GM12878 (cell line): ENCODE measurements around the gene SLC16A10. TPM values are rescaled to one million over a fixed set of nuclear protein-coding genes. Genes with fewer than 3 reads are reported as not detected.
"Not testable (repeated sequence)": the region's sequence is repeated elsewhere in the genome, so short reads cannot be mapped to it uniquely, and the experiment has no call there.

Experiments used
- ATAC-seq: fragments of 200-7000 bp; cut with Tn5 transposase; 3 replicates; pipeline ENCODE4 v1.9.1; 2020; ENCODE audit warnings: mild to moderate bottlenecking, moderate library complexity
- BruUV-seq: library from RNA; stranded (reverse); fragments of 400-500 nt; replicated peaks from 2 replicates; lab custom pipeline; 2021; lab: Mats Ljungman, UMichigan
- CTCF ChIA-PET: fragments of 300-600 bp; sonication (Branson Sonifier 250); formaldehyde crosslinking; extraction: SDS; loops from one replicate; lab custom pipeline; 2021; ENCODE audit warnings: inconsistent platforms; lab: Yijun Ruan, JAX
- POLR2A ChIA-PET: fragments of 350-600 bp; formaldehyde crosslinking; extraction: SDS; loops from one replicate; lab custom pipeline; 2021; ENCODE audit warnings: inconsistent platforms; lab: Charles Lee
- RAD21 ChIA-PET: fragments of 300-600 bp; sonication (Branson Sonifier 250); formaldehyde crosslinking; loops from one replicate; lab custom pipeline; 2023; ENCODE audit warnings: antibody characterized with exemption; ENCODE audit not compliant: unreplicated experiment; lab: Charles Lee
- SMC1A ChIA-PET: fragments of 300-600 bp; sonication (Branson Sonifier 250); formaldehyde crosslinking; loops from one replicate; lab custom pipeline; 2023; ENCODE audit not compliant: unreplicated experiment, uncharacterized antibody; lab: Charles Lee
- DNase-seq: peaks from one replicate; pipeline ENCODE4 v3.0.0-alpha.2; 2011; ENCODE audit warnings: low read depth, low spot score
- FAIRE-seq: peaks from 3 replicates; lab custom pipeline; 2011; peaks lifted over from hg19 to GRCh38; lab: Jason Lieb, UNC
- H2AFZ ChIP-seq: 2 replicates; pipeline ENCODE4 v1.6.0; 2011; ENCODE audit warnings: low read depth, low read length, control low read depth; ENCODE audit not compliant: control insufficient read depth
- H3K27ac ChIP-seq: 2 replicates; pipeline ENCODE4 v1.5.1; 2011; ENCODE audit warnings: control low read depth; ENCODE audit not compliant: control insufficient read depth, insufficient read depth
- H3K27me3 ChIP-seq, 2 experiments: replicated peaks in 1 of 2; 2 replicates each; pipeline versions ENCODE4 v1.6.0 to v1.6.1; 2011; ENCODE audit warnings: low read length in 1 of 2; ENCODE audit not compliant: control insufficient read depth in 2 of 2, insufficient read depth in 2 of 2
- H3K36me3 ChIP-seq, 2 experiments: 2 replicates each; pipeline ENCODE4 v1.5.1; 2011; ENCODE audit warnings: low read length in 1 of 2; ENCODE audit not compliant: control insufficient read depth in 2 of 2, insufficient read depth in 2 of 2
- H3K4me1 ChIP-seq: 2 replicates; pipeline ENCODE4 v1.6.1; 2011; ENCODE audit warnings: mild to moderate bottlenecking, low read length, moderate library complexity, mixed read lengths; ENCODE audit not compliant: control insufficient read depth, insufficient read depth
- H3K4me2 ChIP-seq: 2 replicates; pipeline ENCODE4 v1.6.0; 2011; ENCODE audit warnings: control low read depth; ENCODE audit not compliant: control insufficient read depth, insufficient read depth
- H3K4me3 ChIP-seq: fragments of 200-600 bp; sonication (generic); 2 replicates; pipeline ENCODE4 v1.5.1; 2016
- H3K79me2 ChIP-seq: 2 replicates; pipeline ENCODE4 v1.6.0; 2011; ENCODE audit warnings: low read length; ENCODE audit not compliant: control insufficient read depth, insufficient read depth
- H3K9ac ChIP-seq: 2 replicates; pipeline ENCODE4 v1.8.0; 2011; ENCODE audit warnings: low read length, control low read depth, mixed read lengths; ENCODE audit not compliant: control insufficient read depth, insufficient read depth
- H3K9me3 ChIP-seq: replicated peaks from 3 replicates; pipeline ENCODE4 v1.5.1; 2011; ENCODE audit warnings: mild to moderate bottlenecking, low read length; ENCODE audit not compliant: control insufficient read depth, insufficient read depth
- H4K20me1 ChIP-seq: 2 replicates; pipeline ENCODE4 v1.6.0; 2011; ENCODE audit not compliant: control insufficient read depth, insufficient read depth
- BMI1 ChIP-seq: fragments of 450-650 bp; IDR thresholded peaks from 2 replicates; pipeline ENCODE4 v1.6.1; 2016; ENCODE audit warnings: mild to moderate bottlenecking, moderate library complexity, borderline replicate concordance
- DPF2 ChIP-seq: fragments of 450-650 bp; IDR thresholded peaks from 2 replicates; pipeline ENCODE4 v1.6.1; 2017; ENCODE audit warnings: mild to moderate bottlenecking
- HDAC2 ChIP-seq: fragments of 200-600 bp; sonication (generic); IDR thresholded peaks from 2 replicates; pipeline ENCODE4 v1.6.1; 2017
- KLF5 ChIP-seq: fragments of 450-650 bp; IDR thresholded peaks from 2 replicates; pipeline ENCODE4 v1.6.1; 2014; ENCODE audit warnings: mild to moderate bottlenecking; ENCODE audit not compliant: partially characterized antibody
- MXI1 ChIP-seq: fragments of 150-350 bp; IDR thresholded peaks from 2 replicates; pipeline ENCODE4 v1.6.1; 2011; ENCODE audit warnings: low read depth, mild to moderate bottlenecking, inconsistent platforms, low read length, improper control_type of control experiment
- MYC ChIP-seq: IDR thresholded peaks from 2 replicates; pipeline ENCODE4 v1.6.1; 2011; ENCODE audit warnings: mild to moderate bottlenecking, low read length, moderate library complexity, inconsistent platforms; ENCODE audit not compliant: insufficient read depth, insufficient replicate concordance, insufficient read length, severe bottlenecking
- SIX5 ChIP-seq: IDR thresholded peaks from 2 replicates; pipeline ENCODE4 v1.6.1; 2011; ENCODE audit warnings: mild to moderate bottlenecking, low read depth, low read length, moderate library complexity; ENCODE audit not compliant: severe bottlenecking
- WGBS: methylation state at CpG from one replicate; pipeline ENCODE4 v1.1.6; 2016; ENCODE audit warnings: low lambda C conversion rate; ENCODE audit not compliant: insufficient replicate concordance, insufficient coverage; ENCODE audit errors: missing lambda C conversion rate; 5-methylcytosine and 5-hydroxymethylcytosine counted together
- in situ Hi-C: fragments of 300-500 bp; cut with MboI; formaldehyde crosslinking; loops from 9 replicates; pipeline ENCODE4 v1.14.3; 2018; ENCODE audit warnings: mixed read lengths
- intact Hi-C: fragments of 100-400 bp; cut with micrococcal nuclease; formaldehyde crosslinking; loops from one replicate; pipeline ENCODE4 v1.14.2; 2022; ENCODE audit not compliant: unreplicated experiment
- polyA plus RNA-seq, 11 experiments: library from polyadenylated mRNA; depleted of rRNA in 4 of 11; unstranded in 6 of 11; stranded (reverse) in 5 of 11; fragments of >200 nt; fragmentation: Nextera tagmentation in 4 of 11; fragmentation: Illumina TruSeq in 1 of 11; extraction: Ambion mirVana in 4 of 11; extraction: Trizol in 1 of 11; gene quantifications; 1 replicate in 1 of 11; 2 replicates in 10 of 11; pipeline versions ENCODE4 v1.2.1 to v1.2.3, GENCODE V29; 2011 to 2016; ENCODE audit warnings: inconsistent platforms in 2 of 11, missing spikeins in 2 of 11, low read depth in 1 of 11
- total RNA-seq, 4 experiments: library from RNA; depleted of rRNA in 3 of 4; stranded (reverse); fragments of >200 nt in 3 of 4; fragmentation: Illumina TruSeq in 1 of 4; extraction: Trizol in 1 of 4; gene quantifications; 2 replicates each; pipeline versions ENCODE4 v1.2.1 to v1.2.3, GENCODE V29; 2013 to 2021

The SLC16A10 gene
- total and polyA plus RNA-seq, 10 of the 15 experiments (the other 5 are each of a cell fraction or from before 2014, with no cell fraction given): 2.3 to 19.0 (median 8.0) TPM

DNA sequence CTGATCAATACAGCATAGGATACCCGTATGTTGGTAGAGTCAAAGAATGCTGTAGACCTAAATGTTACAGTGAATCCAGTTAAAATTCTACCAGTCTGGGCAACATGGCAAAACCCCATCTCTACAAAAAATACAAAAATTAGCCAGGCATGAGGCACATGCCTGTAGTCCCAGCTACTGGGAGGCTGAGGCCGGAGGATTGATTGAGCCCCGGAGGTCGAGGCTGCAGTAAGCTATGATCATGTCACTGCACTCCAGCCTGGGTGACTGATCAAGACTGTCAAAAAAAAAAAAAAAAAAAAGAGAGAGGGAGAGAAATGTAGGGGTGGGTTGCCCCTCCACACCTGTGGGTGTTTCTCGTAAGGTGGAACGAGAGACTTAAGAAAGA is 167.5 kb downstream of the SLC16A10 start:
- in situ Hi-C loops (loop anchor here (5.0 kb wide), 2 partner anchors 388 to 793 kb away; no protein-coding TSS in a partner anchor), intact Hi-C loops (loop anchor here (5.0 to 10.0 kb wide), 2 partner anchors 78 to 350 kb away; partner anchors contain the start of gene TRAF3IP2)
- Histone ChIP-seq H3K4me1 (no peaks in the 10 kb centered on the region), H3K27ac (no peak overlapping the region), H3K9me3 (no peaks in the 10 kb centered on the region), H3K79me2 (peaks cover 6% of the 10 kb centered on the region), H3K27me3 (no peaks in the 10 kb centered on the region), H3K4me3 (no peak overlapping the region), H3K9ac (no peak overlapping the region), H4K20me1 (no peaks in the 10 kb centered on the region), H3K4me2 (no peak overlapping the region), H3K36me3 (no peaks in the 10 kb centered on the region), H2AFZ (no peak overlapping the region)
- DNase-seq (no peak), ATAC-seq (no peak), FAIRE-seq (no peak)
- no peak for TF ChIP-seq KLF5
- TF ChIP-seq MXI1: no peak
- no peak for TF ChIP-seq SIX5
- no peak for TF ChIP-seq MYC
- TF ChIP-seq BMI1: no peak
- TF ChIP-seq DPF2: no peak
- no peak for TF ChIP-seq HDAC2
- POLR2A ChIA-PET: interaction anchor here (0.7 kb wide), 1 partner anchor 197 kb away, joined by 4 read pairs; no protein-coding TSS in a partner anchor
- RAD21 ChIA-PET: interaction anchor here (0.6 kb wide), 1 partner anchor 226 kb away, joined by 3 read pairs; no protein-coding TSS in a partner anchor
- CTCF ChIA-PET: interaction anchor here (0.6 kb wide), 2 partner anchors 910 to 1406 kb away, joined by 3 to 5 read pairs; no protein-coding TSS in a partner anchor
- BruUV-seq: no TSS peak
- SMC1A ChIA-PET: no interaction called here
- WGBS: 68% methylated on average over 4 of the region's 6 CpGs

DNA sequence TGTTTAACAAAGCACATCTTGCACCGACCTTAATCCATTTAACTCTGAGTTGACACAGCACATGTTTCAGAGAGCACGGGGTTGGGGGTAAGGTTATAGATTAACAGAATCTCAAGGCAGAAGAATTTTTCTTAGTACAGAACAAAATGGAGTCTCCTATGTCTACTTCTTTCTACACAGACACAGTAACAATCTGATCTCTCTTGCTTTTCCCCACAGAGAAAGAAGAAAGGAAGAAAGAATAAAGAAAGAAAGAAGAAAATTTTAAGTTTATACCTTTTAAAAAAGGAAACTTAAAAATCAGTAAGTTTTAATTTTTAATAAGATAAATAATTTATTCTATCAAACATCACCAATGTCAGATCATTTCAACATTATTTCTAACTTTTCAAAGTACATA is 168.5 kb downstream of the SLC16A10 start:
- H3K9me3 ChIP-seq, FAIRE-seq, BruUV-seq, H3K4me2 ChIP-seq, H3K27ac ChIP-seq, H3K4me3 ChIP-seq, in situ Hi-C loops, H3K4me1 ChIP-seq, H3K9ac ChIP-seq, H3K36me3 ChIP-seq, ATAC-seq, DNase-seq, H4K20me1 ChIP-seq, H3K27me3 ChIP-seq, H2AFZ ChIP-seq: not testable (repeated sequence)
- ChIA-PET CTCF (interaction anchor here (1.2 to 2.0 kb wide), 4 partner anchors 89 to 245 kb away, joined by 3 to 10 read pairs (median 6); no protein-coding TSS in a partner anchor), SMC1A (interaction anchor here (2.0 kb wide), 1 partner anchor 222 kb away, joined by 13 read pairs; no protein-coding TSS in a partner anchor), POLR2A (interaction anchor here (0.7 kb wide), 1 partner anchor 794 kb away, joined by 7 read pairs; no protein-coding TSS in a partner anchor), RAD21 (interaction anchor here (0.7 kb wide), 1 partner anchor 1073 kb away, joined by 7 read pairs; no protein-coding TSS in a partner anchor)
- H3K79me2 ChIP-seq: peaks cover 15% of the 10 kb centered on the region
- intact Hi-C loops: loop anchor here (5.0 to 10.0 kb wide), 2 partner anchors 76 to 349 kb away; partner anchors contain the start of gene TRAF3IP2
- 56% methylated on average over 2 of the region's 2 CpGs for WGBS
